ENCODE results near the gene CUEDC1. TPM values are rescaled to one million over a fixed set of nuclear protein-coding genes. Genes with fewer than 3 reads are reported as not detected.

Gene CUEDC1
- total RNA-seq, 3 donors from 2014 or later = 23.5 to 46.8 (median 23.6) TPM

GRCh38 chr17:57872536-57872935, 82.7 kb downstream of the CUEDC1 start:
- H3K4me3 ChIP-seq = no peak overlapping the region
- ATAC-seq = no peak
- TF ChIP-seq CTCF (IDR thresholded peaks at IDR 0.05) = no peak
- H3K36me3 ChIP-seq (ENCODE audit: low read depth) = no peaks in the 10 kb centered on the region
- H3K9me3 ChIP-seq = no peaks in the 10 kb centered on the region
- H3K4me1 ChIP-seq (ENCODE audit: low read depth) = peaks cover 18% of the 10 kb centered on the region
- peak in 1 of 3 donors; percentile 43 for DNase-seq
- intact Hi-C loops (cut with DNase I, micrococcal nuclease) = no loop called here

GRCh38 chr17:57871863-57872262, 83.3 kb downstream of the CUEDC1 start:
- H3K36me3 ChIP-seq (ENCODE audit: low read depth) = no peaks in the 10 kb centered on the region
- DNase-seq (no peak), ATAC-seq (no peak)
- TF ChIP-seq CTCF (IDR thresholded peaks at IDR 0.05) = no peak
- no peak overlapping the region for H3K4me3 ChIP-seq
- peaks cover 18% of the 10 kb centered on the region for H3K4me1 ChIP-seq (ENCODE audit: low read depth)
- intact Hi-C loops (cut with DNase I, micrococcal nuclease) = no loop called here
- H3K9me3 ChIP-seq = no peaks in the 10 kb centered on the region

- H3K4me3 ChIP-seq = no peak overlapping the region
- DNase-seq (no peak), ATAC-seq (no peak)
- H3K36me3 ChIP-seq (ENCODE audit: low read depth) = no peaks in the 10 kb centered on the region
- TF ChIP-seq CTCF (IDR thresholded peaks at IDR 0.05) = no peak
- H3K4me1 ChIP-seq (ENCODE audit: low read depth) = peaks cover 18% of the 10 kb centered on the region
- H3K9me3 ChIP-seq = no peaks in the 10 kb centered on the region
- intact Hi-C loops (cut with DNase I, micrococcal nuclease) = no loop called here
Observed at GRCh38 chr17:57871155-57871554, 84.1 kb downstream of the CUEDC1 start.

- DNase-seq = no peak
- Histone ChIP-seq H3K36me3 (ENCODE audit: low read depth) (no peaks in the 10 kb centered on the region), H3K4me3 (no peak overlapping the region), H3K9me3 (no peaks in the 10 kb centered on the region), H3K4me1 (ENCODE audit: low read depth) (peaks cover 18% of the 10 kb centered on the region)
- intact Hi-C loops (cut with DNase I, micrococcal nuclease) = no loop called here
- TF ChIP-seq CTCF (IDR thresholded peaks at IDR 0.05) = no peak
- no peak for ATAC-seq
Observed at GRCh38 chr17:57870283-57870635, 85.0 kb downstream of the CUEDC1 start.

- Histone ChIP-seq H3K9me3 (no peaks in the 10 kb centered on the region), H3K4me3 (no peak overlapping the region), H3K36me3 (ENCODE audit: low read depth) (no peaks in the 10 kb centered on the region), H3K4me1 (ENCODE audit: low read depth) (peaks cover 18% of the 10 kb centered on the region)
- no peak for ATAC-seq
- no peak for DNase-seq
- no peak for TF ChIP-seq CTCF (IDR thresholded peaks at IDR 0.05)
- intact Hi-C loops (cut with DNase I, micrococcal nuclease) = no loop called here
Observed at GRCh38 chr17:57869617-57870282, 85.5 kb downstream of the CUEDC1 start.

Data from mucosa of descending colon (tissue), 3 donors.